ENCODE data around the gene EFNB2. TPM values are rescaled to one million over a fixed set of nuclear protein-coding genes. Genes with fewer than 3 reads are reported as not detected.

Gene EFNB2, protein sequence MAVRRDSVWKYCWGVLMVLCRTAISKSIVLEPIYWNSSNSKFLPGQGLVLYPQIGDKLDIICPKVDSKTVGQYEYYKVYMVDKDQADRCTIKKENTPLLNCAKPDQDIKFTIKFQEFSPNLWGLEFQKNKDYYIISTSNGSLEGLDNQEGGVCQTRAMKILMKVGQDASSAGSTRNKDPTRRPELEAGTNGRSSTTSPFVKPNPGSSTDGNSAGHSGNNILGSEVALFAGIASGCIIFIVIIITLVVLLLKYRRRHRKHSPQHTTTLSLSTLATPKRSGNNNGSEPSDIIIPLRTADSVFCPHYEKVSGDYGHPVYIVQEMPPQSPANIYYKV
- polyA plus RNA-seq (2011; rRNA removed) (2.6 and 3.0 TPM in 2 replicates), polyA minus RNA-seq (2011; rRNA and poly(A)+ RNA removed) (4.0 and 4.6 TPM in 2 replicates)

DNA sequence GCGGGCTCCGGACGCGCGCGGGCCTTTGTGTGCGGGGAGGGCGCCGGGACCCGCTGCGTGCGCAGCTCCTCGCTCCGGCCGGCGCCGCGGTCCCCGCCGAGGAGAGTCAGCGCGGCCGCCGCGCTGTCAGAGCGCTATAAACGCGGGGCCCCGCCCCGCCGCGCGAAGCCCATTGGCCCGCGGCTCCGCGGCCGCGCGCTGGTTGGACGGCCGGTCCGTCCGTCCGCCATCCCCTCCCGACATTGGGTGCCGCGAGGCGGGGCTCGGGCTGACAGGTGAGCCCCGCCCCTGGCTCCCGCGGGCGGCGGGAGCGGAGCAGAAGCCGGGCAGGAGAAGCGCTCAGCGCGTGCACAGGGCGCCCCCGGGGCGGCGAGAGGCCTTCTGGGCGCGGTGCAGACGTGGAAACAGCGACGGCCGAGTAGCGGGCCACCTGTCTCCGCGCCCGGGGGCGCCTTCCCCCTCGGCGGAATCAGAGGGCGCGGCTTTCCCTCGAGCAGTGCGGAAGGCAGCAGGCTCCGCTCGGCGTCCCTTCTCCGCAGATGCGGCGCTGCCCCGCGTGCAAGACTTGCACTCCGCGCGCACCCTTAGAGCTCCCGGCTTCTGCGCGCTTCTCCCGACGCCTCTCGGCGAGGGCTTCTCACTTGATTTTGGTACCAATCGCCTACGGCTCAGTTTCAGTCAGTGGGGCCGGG lies at the start of gene EFNB2:
EFNB2 (minus strand) TSS at position 111 of the 692 bp plus-strand sequence. CDS start 698 bp downstream, outside the sequence.
- ChIA-PET POLR2A (interaction anchor here (0.6 to 2.0 kb wide), 4 partner anchors 29 to 1125 kb away, joined by 3 to 6 read pairs (median 4); partner anchors contain the start of gene ARGLU1), CTCF (interaction anchor here (0.6 to 3.8 kb wide), 25 partner anchors 8 to 1967 kb away, joined by 3 to 46 read pairs (median 5); no protein-coding TSS in a partner anchor)
- H3K27ac ChIP-seq (ENCODE audit: low read depth, low read length) = no peak within 1 kb of the TSS
- no peaks in the 10 kb centered on the region; the same call in 1 of the 2 replicates for H3K9me3 ChIP-seq (ENCODE audit: control insufficient read depth, insufficient read depth, low read length)
- TF ChIP-seq, protein P1, sequence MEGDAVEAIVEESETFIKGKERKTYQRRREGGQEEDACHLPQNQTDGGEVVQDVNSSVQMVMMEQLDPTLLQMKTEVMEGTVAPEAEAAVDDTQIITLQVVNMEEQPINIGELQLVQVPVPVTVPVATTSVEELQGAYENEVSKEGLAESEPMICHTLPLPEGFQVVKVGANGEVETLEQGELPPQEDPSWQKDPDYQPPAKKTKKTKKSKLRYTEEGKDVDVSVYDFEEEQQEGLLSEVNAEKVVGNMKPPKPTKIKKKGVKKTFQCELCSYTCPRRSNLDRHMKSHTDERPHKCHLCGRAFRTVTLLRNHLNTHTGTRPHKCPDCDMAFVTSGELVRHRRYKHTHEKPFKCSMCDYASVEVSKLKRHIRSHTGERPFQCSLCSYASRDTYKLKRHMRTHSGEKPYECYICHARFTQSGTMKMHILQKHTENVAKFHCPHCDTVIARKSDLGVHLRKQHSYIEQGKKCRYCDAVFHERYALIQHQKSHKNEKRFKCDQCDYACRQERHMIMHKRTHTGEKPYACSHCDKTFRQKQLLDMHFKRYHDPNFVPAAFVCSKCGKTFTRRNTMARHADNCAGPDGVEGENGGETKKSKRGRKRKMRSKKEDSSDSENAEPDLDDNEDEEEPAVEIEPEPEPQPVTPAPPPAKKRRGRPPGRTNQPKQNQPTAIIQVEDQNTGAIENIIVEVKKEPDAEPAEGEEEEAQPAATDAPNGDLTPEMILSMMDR (IDR thresholded peaks at IDR 0.05; ENCODE audit: low read depth, low read length) = no peak
- DNase-seq (ENCODE audit: low read depth, low spot score) = peak; percentile 53
- H3K4me3 ChIP-seq (ENCODE audit: low read depth, low read length) = peak within 1 kb of the TSS; percentile 71
- no peaks in the 10 kb centered on the region for H3K27me3 ChIP-seq (ENCODE audit: control insufficient read depth, insufficient read depth, low read length)

DNA sequence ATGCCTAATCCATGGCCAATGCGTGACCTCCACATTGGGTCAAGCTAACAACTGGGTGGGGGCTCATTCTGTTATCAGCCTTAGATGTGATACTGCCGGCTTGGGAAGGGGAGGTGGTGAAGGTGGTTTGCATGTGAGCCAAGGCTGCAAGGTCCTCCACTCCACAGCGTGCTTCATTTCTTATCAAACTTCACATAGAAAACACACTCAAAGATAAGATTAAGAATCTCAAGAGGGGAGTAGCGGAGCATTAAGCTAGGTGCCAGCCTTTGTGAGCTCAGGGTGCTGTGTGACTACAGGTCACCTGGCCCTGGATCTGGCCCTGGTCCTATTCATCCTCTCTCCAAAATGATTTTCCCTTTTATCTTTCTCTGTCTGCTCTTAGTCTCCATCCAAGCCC lies 45.8 kb upstream of the EFNB2 start:
- H3K9me3 ChIP-seq (ENCODE audit: control insufficient read depth, insufficient read depth, low read length) = peaks cover 6% of the 10 kb centered on the region
- peaks cover 10% of the 10 kb centered on the region for H3K27me3 ChIP-seq (ENCODE audit: control insufficient read depth, insufficient read depth, low read length)
- no peak for DNase-seq (ENCODE audit: low read depth, low spot score)
- POLR2A ChIA-PET = no interaction called here
- CTCF ChIA-PET = interaction anchor here (1.5 kb wide), 1 partner anchor 39 kb away, joined by 5 read pairs; no protein-coding TSS in a partner anchor
- H3K27ac ChIP-seq (ENCODE audit: low read depth, low read length) = no peak overlapping the region
- TF ChIP-seq, protein P1 (IDR thresholded peaks at IDR 0.05; ENCODE audit: low read depth, low read length) = no peak
- H3K4me3 ChIP-seq (ENCODE audit: low read depth, low read length) = no peak overlapping the region

DNA sequence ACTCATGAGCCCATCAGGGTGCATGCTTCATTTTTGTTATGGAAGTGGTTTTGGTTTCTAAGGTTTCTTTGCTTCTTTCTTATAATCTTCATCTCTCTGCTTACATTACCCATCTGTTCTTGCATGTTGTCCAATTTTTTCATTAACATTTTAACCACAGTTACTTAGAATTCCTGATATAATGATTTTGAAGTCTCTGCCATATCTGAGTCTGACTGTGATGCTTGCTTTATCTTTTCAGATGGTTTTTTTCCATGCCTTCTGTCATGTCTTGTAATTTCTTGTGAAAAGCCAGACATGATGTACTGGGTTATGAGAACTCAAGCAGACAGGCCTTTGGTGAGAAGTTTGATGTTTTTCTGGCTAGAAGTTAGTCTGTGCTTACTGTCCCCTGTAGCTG lies 40.4 kb upstream of the EFNB2 start:
- TF ChIP-seq, protein P1 (IDR thresholded peaks at IDR 0.05; ENCODE audit: low read depth, low read length) = no peak
- Histone ChIP-seq H3K27me3 (ENCODE audit: control insufficient read depth, insufficient read depth, low read length) (no peaks in the 10 kb centered on the region), H3K9me3 (ENCODE audit: control insufficient read depth, insufficient read depth, low read length) (no peaks in the 10 kb centered on the region), H3K27ac (ENCODE audit: low read depth, low read length) (no peak overlapping the region), H3K4me3 (ENCODE audit: low read depth, low read length) (no peak overlapping the region)
- CTCF ChIA-PET = interaction anchor here (0.7 to 1.2 kb wide), 2 partner anchors 11 to 53 kb away, joined by 3 read pairs; no protein-coding TSS in a partner anchor
- no peak for DNase-seq (ENCODE audit: low read depth, low spot score)
- POLR2A ChIA-PET = no interaction called here

DNA sequence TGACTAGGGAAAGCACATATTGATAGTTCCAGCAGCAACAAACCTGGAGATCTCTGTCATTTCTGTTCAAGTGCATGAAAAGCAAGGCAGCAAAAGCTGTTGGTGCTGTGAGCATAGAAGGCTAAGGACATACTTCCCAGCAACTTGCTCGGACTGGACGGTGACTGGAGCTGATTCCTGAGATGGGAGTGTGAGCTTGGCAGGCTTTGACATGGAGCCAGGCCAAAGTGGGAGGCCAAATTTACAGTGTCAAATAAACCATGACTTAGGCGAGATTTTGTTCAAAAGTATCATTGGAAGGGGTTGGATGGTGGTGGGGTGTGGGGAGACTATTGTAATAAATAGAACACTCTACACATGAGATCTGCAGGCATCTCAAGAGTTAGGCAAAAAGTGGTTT lies 38.4 kb upstream of the EFNB2 start:
- ChIA-PET POLR2A (no interaction called here), CTCF (interaction anchor here (1.1 kb wide), 1 partner anchor 550 kb away, joined by 3 read pairs; no protein-coding TSS in a partner anchor)
- H3K27ac ChIP-seq (ENCODE audit: low read depth, low read length) = no peak overlapping the region
- no peak for DNase-seq (ENCODE audit: low read depth, low spot score)
- no peaks in the 10 kb centered on the region for H3K27me3 ChIP-seq (ENCODE audit: control insufficient read depth, insufficient read depth, low read length)
- no peak overlapping the region for H3K4me3 ChIP-seq (ENCODE audit: low read depth, low read length)
- TF ChIP-seq, protein P1 (IDR thresholded peaks at IDR 0.05; ENCODE audit: low read depth, low read length) = no peak
- 0 out of 2 replicates have a peak, but pooled peaks cover 2% of the 10 kb centered on the region for H3K9me3 ChIP-seq (ENCODE audit: control insufficient read depth, insufficient read depth, low read length)

All from AG04450 (cell line).